GM11168 (cell line): Measurements from ENCODE around the gene PRSS37.

ENCODE experiments used
- in situ Hi-C: fragments of 300-500 bp; cut with MboI; formaldehyde crosslinking; loops from one replicate; pipeline ENCODE4 v1.12.0; 2022; ENCODE audit warnings: low sequenced_read_pairs; ENCODE audit not compliant: unreplicated experiment

PRSS37 gene

DNA sequence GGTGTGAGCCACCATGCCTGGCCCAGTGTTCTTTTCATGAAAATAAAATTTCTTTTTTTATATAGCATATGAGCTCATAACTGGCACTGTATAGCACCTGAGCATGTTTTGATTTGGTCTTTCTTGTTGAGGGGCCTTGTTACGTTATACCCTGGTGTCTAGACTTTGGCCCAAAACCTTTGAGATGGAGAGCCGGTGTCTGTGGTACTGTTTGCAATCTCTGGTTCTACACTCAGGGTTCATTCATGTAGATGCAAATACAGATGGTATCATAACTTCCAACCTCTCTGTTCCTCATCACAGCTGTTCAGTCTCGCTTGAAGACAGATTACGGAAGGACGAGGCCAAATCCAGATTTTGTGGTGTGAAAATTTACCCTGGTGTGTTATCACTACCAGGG is 51.4 kb downstream of the PRSS37 start, which contains the start of gene TAS2R5:
TAS2R5 (plus strand) TSS at position 301 of the 400 bp plus-strand sequence. CDS start 145 bp downstream, outside the sequence.
- in situ Hi-C loops = no loop called here

- in situ Hi-C loops = no loop called here
Observed at GRCh38 chr7:141788296-141788695, 53.0 kb downstream of the PRSS37 start.
